ENCODE data around the gene PRR33.

PRR33 gene

DNA sequence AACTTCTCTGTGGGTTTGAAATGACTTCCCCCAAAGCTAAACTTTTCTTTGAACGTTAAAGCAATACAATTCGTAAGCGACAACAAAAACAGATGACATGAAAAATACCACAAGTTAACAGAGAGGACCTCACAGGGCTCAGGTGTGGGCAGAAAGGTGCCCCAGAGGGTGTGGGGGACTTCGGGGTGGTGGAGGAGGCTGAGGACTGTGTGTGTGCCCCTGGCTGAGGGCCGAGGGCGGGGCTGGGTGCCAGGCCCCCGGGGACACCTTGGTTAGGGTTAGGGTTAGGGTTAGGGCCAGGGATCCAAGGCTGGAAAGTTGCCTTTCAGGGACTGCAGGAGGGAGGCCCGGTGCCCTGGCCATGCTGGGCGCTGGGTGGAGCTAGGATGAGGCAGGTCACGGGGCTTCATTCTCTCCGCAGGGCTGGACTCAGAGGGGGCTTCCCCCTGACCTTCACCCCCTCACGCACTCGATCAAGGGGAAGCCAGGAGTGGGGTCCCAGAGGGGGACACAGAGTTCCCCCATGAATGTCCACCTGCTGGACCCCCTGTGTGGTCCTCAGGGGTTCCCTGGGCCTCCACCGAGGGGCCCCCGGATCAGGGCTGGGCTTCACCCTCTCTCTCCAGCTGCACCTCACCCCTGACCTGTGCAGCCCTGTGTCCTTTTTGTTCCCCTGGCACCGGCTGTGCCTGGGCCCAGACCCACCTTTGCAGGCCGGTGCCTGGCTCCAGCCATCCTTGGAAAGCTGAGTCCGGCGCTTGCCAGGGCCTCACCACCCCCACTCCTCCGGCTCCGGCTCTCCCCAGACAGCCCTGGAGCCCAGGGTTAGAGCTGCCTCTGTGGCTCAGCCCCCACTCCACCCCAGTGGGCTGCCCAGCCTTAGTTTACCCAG is 45.9 kb downstream of the PRR33 start:
- no peak for DNase-seq (ENCODE audit: low read depth)
- no peak overlapping the region for H3K4me3 ChIP-seq (ENCODE audit: low read depth, low read length)
- TF ChIP-seq, protein P1, sequence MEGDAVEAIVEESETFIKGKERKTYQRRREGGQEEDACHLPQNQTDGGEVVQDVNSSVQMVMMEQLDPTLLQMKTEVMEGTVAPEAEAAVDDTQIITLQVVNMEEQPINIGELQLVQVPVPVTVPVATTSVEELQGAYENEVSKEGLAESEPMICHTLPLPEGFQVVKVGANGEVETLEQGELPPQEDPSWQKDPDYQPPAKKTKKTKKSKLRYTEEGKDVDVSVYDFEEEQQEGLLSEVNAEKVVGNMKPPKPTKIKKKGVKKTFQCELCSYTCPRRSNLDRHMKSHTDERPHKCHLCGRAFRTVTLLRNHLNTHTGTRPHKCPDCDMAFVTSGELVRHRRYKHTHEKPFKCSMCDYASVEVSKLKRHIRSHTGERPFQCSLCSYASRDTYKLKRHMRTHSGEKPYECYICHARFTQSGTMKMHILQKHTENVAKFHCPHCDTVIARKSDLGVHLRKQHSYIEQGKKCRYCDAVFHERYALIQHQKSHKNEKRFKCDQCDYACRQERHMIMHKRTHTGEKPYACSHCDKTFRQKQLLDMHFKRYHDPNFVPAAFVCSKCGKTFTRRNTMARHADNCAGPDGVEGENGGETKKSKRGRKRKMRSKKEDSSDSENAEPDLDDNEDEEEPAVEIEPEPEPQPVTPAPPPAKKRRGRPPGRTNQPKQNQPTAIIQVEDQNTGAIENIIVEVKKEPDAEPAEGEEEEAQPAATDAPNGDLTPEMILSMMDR (conservative IDR thresholded peaks at IDR 0.05; ENCODE audit: low read depth, low read length): no peak

GRCh38 chr11:1845095-1845429 is 46.6 kb downstream of the PRR33 start:
- no peak overlapping the region for H3K4me3 ChIP-seq (ENCODE audit: low read depth, low read length)
- TF ChIP-seq, protein P1 (conservative IDR thresholded peaks at IDR 0.05; ENCODE audit: low read depth, low read length): no peak
- DNase-seq (ENCODE audit: low read depth): no peak

- peak; percentile 31 for DNase-seq (ENCODE audit: low read depth)
- TF ChIP-seq, protein P1 (conservative IDR thresholded peaks at IDR 0.05; ENCODE audit: low read depth, low read length): no peak
Measured at GRCh38 chr11:1844221-1845094, 47.2 kb downstream of the PRR33 start.

GRCh38 chr11:1843796-1844195 is 47.9 kb downstream of the PRR33 start:
- no peak overlapping the region for H3K4me3 ChIP-seq (ENCODE audit: low read depth, low read length)
- no peak for DNase-seq (ENCODE audit: low read depth)

More at GRCh38 chr11:1844221-1845094, 47.2 kb downstream of the PRR33 start:
- H3K4me3 ChIP-seq (ENCODE audit: low read depth, low read length): no peak overlapping the region

DNA sequence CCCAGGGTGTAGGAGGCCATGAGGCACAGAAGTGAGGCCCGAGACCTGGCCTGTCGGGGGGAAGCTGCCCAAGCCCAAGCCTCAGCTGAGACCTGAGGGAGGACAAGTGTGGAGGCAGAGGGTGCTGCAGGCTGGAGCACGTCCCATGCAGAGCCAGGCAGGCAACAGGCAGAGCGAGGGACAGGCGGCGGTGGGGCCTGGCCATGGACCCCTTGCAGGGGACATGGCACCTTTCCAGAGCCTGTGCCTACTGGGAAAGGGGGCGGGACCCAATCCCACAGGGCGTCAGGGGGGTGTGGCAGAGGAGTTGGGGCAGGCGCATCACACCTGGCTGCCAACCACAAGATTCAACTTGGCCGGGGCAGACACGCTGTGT is 48.6 kb downstream of the PRR33 start:
- no peak for DNase-seq (ENCODE audit: low read depth)
- H3K4me3 ChIP-seq (ENCODE audit: low read depth, low read length): no peak overlapping the region
- TF ChIP-seq, protein P1 (conservative IDR thresholded peaks at IDR 0.05; ENCODE audit: low read depth, low read length): no peak

More at GRCh38 chr11:1843796-1844195, 47.9 kb downstream of the PRR33 start:
- TF ChIP-seq, protein P1 (conservative IDR thresholded peaks at IDR 0.05; ENCODE audit: low read depth, low read length): no peak

DNA sequence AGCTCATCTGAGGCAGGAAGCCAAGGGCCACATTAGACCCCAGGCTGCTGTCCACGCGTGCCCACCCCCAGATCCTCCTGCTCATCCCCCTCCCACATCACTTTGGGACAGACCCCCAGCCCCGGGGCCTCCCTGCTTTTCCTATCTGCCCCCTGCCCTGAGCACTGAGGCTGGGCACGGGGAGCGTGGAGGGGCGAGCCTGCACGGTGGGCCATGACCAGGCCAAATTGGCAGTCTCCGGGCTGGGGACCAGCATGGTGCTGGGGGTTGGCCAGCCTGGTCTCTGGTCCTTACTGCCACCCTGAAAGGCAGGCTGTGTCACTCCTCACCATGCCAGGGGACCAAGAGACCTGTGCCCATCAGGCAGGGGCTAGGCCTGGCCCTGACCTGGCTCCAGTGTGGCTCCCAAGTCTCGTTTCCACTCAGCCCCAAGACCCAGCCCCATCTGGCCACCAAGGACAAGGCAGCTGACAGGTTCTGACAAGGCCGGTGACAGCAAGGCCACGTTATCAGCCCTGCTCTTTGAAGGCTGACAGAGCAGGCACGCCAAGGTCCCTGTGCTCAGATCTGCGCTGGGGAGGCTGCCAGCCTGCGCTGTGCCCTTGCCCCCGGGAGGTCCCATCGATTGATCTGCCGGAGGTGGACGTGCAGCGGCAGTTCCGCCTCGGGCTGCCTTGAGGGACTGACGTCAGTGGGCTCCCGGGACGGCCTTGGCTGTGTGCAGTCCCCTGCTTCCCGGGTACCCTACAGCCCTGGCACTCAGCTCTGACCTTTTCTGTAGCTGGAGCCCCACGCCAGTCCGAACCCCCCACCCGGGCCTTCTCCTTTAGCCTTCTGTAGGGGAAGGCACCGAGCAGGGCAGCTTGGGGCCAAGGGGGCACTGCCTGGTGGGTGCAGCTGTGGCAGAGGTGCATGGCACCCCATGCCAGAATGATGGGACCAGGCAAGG is 49.3 kb downstream of the PRR33 start:
- TF ChIP-seq, protein P1 (conservative IDR thresholded peaks at IDR 0.05; ENCODE audit: low read depth, low read length): no peak
- H3K4me3 ChIP-seq (ENCODE audit: low read depth, low read length): no peak overlapping the region
- no peak for DNase-seq (ENCODE audit: low read depth)

Measured in choroid plexus epithelial cell (primary cell).